H9 (cell line): ENCODE measurements around the gene PRX. TPM values are rescaled to one million over a fixed set of nuclear protein-coding genes. Genes with fewer than 3 reads are reported as not detected.

ENCODE experiments used
- DNase-seq: peaks from one replicate; pipeline ENCODE4 v3.0.0-alpha.2; 2017
- H2AFZ ChIP-seq: one replicate; pipeline ENCODE4 v1.6.1; 2013; ENCODE audit warnings: mild to moderate bottlenecking, low read length, control low read depth, moderate library complexity
- H2AK5ac ChIP-seq: 2 replicates; pipeline ENCODE4 v1.6.1; 2013; ENCODE audit warnings: low read length, control low read depth, mixed read lengths; ENCODE audit not compliant: insufficient read length
- H2BK120ac ChIP-seq: one replicate; pipeline ENCODE4 v1.6.1; 2013; ENCODE audit warnings: low read depth, mild to moderate bottlenecking, low read length, control low read depth, inconsistent platforms; ENCODE audit not compliant: poor library complexity, severe bottlenecking
- H2BK12ac ChIP-seq: 2 replicates; pipeline ENCODE4 v1.6.1; 2013; ENCODE audit warnings: low read length, control low read depth, mixed read lengths, low read depth; ENCODE audit not compliant: insufficient read length
- H2BK15ac ChIP-seq: 2 replicates; pipeline ENCODE4 v1.6.1; 2013; ENCODE audit warnings: low read depth, low read length, control low read depth
- H2BK20ac ChIP-seq: one replicate; pipeline ENCODE4 v1.6.1; 2013; ENCODE audit warnings: low read depth, mild to moderate bottlenecking, low read length, control low read depth, inconsistent platforms; ENCODE audit not compliant: poor library complexity, severe bottlenecking
- H2BK5ac ChIP-seq: 2 replicates; pipeline ENCODE4 v1.6.1; 2013; ENCODE audit warnings: low read length, control low read depth, mixed read lengths; ENCODE audit not compliant: insufficient read length
- H3K14ac ChIP-seq: 2 replicates; pipeline ENCODE4 v1.6.1; 2013; ENCODE audit warnings: low read length, control low read depth; ENCODE audit not compliant: insufficient read depth
- H3K18ac ChIP-seq: 2 replicates; pipeline ENCODE4 v1.6.1; 2013; ENCODE audit warnings: low read depth, mild to moderate bottlenecking, mixed read lengths, low read length, control low read depth; ENCODE audit not compliant: insufficient read length
- H3K23ac ChIP-seq: 2 replicates; pipeline ENCODE4 v1.6.1; 2013; ENCODE audit warnings: low read length, control low read depth, mixed read lengths, low read depth; ENCODE audit not compliant: insufficient read length
- H3K23me2 ChIP-seq: 2 replicates; pipeline ENCODE4 v1.6.1; 2013; ENCODE audit warnings: low read depth, mild to moderate bottlenecking, mixed read lengths, low read length, control low read depth; ENCODE audit not compliant: insufficient read length, poor library complexity, severe bottlenecking
- H3K27ac ChIP-seq: 2 replicates; pipeline ENCODE4 v1.5.1; 2013; ENCODE audit warnings: low read length, control low read depth, mixed read lengths, low read depth; ENCODE audit not compliant: insufficient read length
- H3K27me3 ChIP-seq: 2 replicates; pipeline ENCODE4 v1.6.1; 2013; ENCODE audit warnings: low read length, control low read depth, inconsistent platforms; ENCODE audit not compliant: insufficient read depth
- H3K4ac ChIP-seq: 2 replicates; pipeline ENCODE4 v1.6.1; 2013; ENCODE audit warnings: low read depth, mild to moderate bottlenecking, control low read depth, inconsistent platforms, low read length, moderate library complexity
- H3K4me1 ChIP-seq: 2 replicates; pipeline ENCODE4 v1.6.1; 2013; ENCODE audit warnings: low read length, control low read depth, inconsistent platforms; ENCODE audit not compliant: insufficient read depth
- H3K4me2 ChIP-seq: 2 replicates; pipeline ENCODE4 v1.6.1; 2013; ENCODE audit warnings: low read length, control low read depth, mixed read lengths; ENCODE audit not compliant: insufficient read length, insufficient read depth
- H3K56ac ChIP-seq: 2 replicates; pipeline ENCODE4 v1.6.1; 2013; ENCODE audit warnings: low read depth, mild to moderate bottlenecking, mixed read lengths, low read length, control low read depth; ENCODE audit not compliant: insufficient read length
- H3K79me1 ChIP-seq: 2 replicates; pipeline ENCODE4 v1.6.1; 2013; ENCODE audit warnings: low read depth, mild to moderate bottlenecking, moderate library complexity, low read length, control low read depth, inconsistent platforms; ENCODE audit not compliant: insufficient read depth, poor library complexity, severe bottlenecking
- H3K79me2 ChIP-seq: 2 replicates; pipeline ENCODE4 v1.6.1; 2013; ENCODE audit warnings: low read length, control low read depth, inconsistent platforms; ENCODE audit not compliant: insufficient read depth
- H3K9ac ChIP-seq: 2 replicates; pipeline ENCODE4 v1.6.1; 2013; ENCODE audit warnings: low read length, control low read depth, mixed read lengths; ENCODE audit not compliant: insufficient read length; ENCODE audit errors: extremely low read depth
- H3K9me3 ChIP-seq: one replicate; pipeline ENCODE4 v1.6.1; 2013; ENCODE audit warnings: low read depth, low read length, inconsistent platforms; ENCODE audit not compliant: control insufficient read depth
- H3T11ph ChIP-seq: one replicate; pipeline ENCODE4 v1.6.1; 2013; ENCODE audit warnings: mild to moderate bottlenecking, low read length, control low read depth, inconsistent platforms
- H4K20me1 ChIP-seq: one replicate; pipeline ENCODE4 v1.6.1; 2013; ENCODE audit not compliant: control insufficient read depth, insufficient read length, insufficient read depth
- H4K5ac ChIP-seq: 2 replicates; pipeline ENCODE4 v1.6.1; 2013; ENCODE audit warnings: low read depth, mild to moderate bottlenecking, mixed read lengths, low read length, control low read depth; ENCODE audit not compliant: insufficient read length
- H4K8ac ChIP-seq: replicated peaks from 2 replicates; pipeline ENCODE4 v1.6.1; 2013; ENCODE audit warnings: low read length, control low read depth, mixed read lengths, low read depth; ENCODE audit not compliant: insufficient read length
- H4K91ac ChIP-seq: 2 replicates; pipeline ENCODE4 v1.6.1; 2013; ENCODE audit warnings: low read depth, mild to moderate bottlenecking, moderate library complexity, mixed read lengths, low read length, control low read depth; ENCODE audit not compliant: insufficient read length
- H3K27ac Mint-ChIP-seq, 3 experiments: 2 replicates in 2 of 3; 3 replicates in 1 of 3; pipeline ENCODE4 v1.8.0; 2020 to 2021; ENCODE audit warnings: mixed read lengths in 3 of 3, mild to moderate bottlenecking in 1 of 3, moderate library complexity in 1 of 3
- H3K27me3 Mint-ChIP-seq: 2 replicates; pipeline ENCODE4 v1.8.0; 2021; ENCODE audit warnings: low read depth, mild to moderate bottlenecking, moderate library complexity, mixed read lengths
- H3K36me3 Mint-ChIP-seq, 3 experiments: 2 replicates in 2 of 3; 3 replicates in 1 of 3; pipeline ENCODE4 v1.8.0; 2020 to 2021; ENCODE audit warnings: low read depth in 3 of 3, mixed read lengths in 3 of 3; ENCODE audit not compliant: insufficient read depth in 1 of 3
- H3K4me1 Mint-ChIP-seq, 2 experiments: 2 replicates each; pipeline ENCODE4 v1.8.0; 2020; ENCODE audit warnings: mixed read lengths in 2 of 2
- H3K4me3 Mint-ChIP-seq, 2 experiments: 2 replicates in 1 of 2; 3 replicates in 1 of 2; pipeline ENCODE4 v1.8.0; 2020 to 2021; ENCODE audit warnings: mild to moderate bottlenecking in 2 of 2, mixed read lengths in 2 of 2, moderate library complexity in 1 of 2
- H3K9me3 Mint-ChIP-seq, 2 experiments: 2 replicates in 1 of 2; 3 replicates in 1 of 2; pipeline ENCODE4 v1.8.0; 2020; ENCODE audit warnings: mild to moderate bottlenecking in 2 of 2, mixed read lengths in 2 of 2, moderate library complexity in 1 of 2
- CTCF ChIP-seq: fragments of 200-600 bp; sonication (generic); conservative IDR thresholded peaks from 3 replicates; pipeline ENCODE4 v1.8.0; 2021; ENCODE audit warnings: antibody characterized with exemption, mild to moderate bottlenecking
- WGBS: extraction: QIAGEN DNeasy Blood & Tissue Kit; methylation state at CpG from one replicate; pipeline ENCODE4 v1.1.7; 2013; ENCODE audit warnings: missing lambda C conversion rate, low lambda C conversion rate, mixed read lengths; ENCODE audit not compliant: insufficient read length; ENCODE audit errors: extremely low coverage; 5-methylcytosine and 5-hydroxymethylcytosine counted together
- total RNA-seq: library from RNA; stranded (reverse); gene quantifications from 2 replicates; pipeline ENCODE4 v1.2.1, GENCODE V29; 2021

PRX gene
- total RNA-seq, 1 experiment from 2014 or later: 4.0 TPM

- peak; percentile 56 for DNase-seq
- Mint-ChIP-seq H3K27me3 (peaks cover 5% of the 10 kb centered on the region; the same call in 1 of the 2 replicates), H3K9me3 (no peaks in the 10 kb centered on the region), H3K36me3 (peaks cover 0 to 16% (median 5%) of the 10 kb centered on the region in 3 experiments; a peak in 3 of 7 replicates), H3K27ac (peak overlapping the region; percentile 45 to 76 (median 61); a peak in 3 of 7 replicates), H3K4me3 (no peak overlapping the region), H3K4me1 (peaks cover 4 to 9% of the 10 kb centered on the region in 2 experiments)
- H4K5ac ChIP-seq: no peak overlapping the region
- H2AK5ac ChIP-seq: no peak overlapping the region
- H3K4me2 ChIP-seq: no peak overlapping the region
- no peak overlapping the region for H2BK15ac ChIP-seq
- no peak overlapping the region for H2BK120ac ChIP-seq
- no peak overlapping the region for H2BK12ac ChIP-seq
- no peak overlapping the region for H3K9ac ChIP-seq
- no peak overlapping the region for H4K91ac ChIP-seq
- H3K23me2 ChIP-seq: no peaks in the 10 kb centered on the region
- H3K4ac ChIP-seq: no peak overlapping the region
- H3K27ac ChIP-seq: no peak overlapping the region
- no peaks in the 10 kb centered on the region for H3K79me2 ChIP-seq
- no peaks in the 10 kb centered on the region for H3K27me3 ChIP-seq
- no peak overlapping the region for H3K56ac ChIP-seq
- no peak overlapping the region for H3K23ac ChIP-seq
- H4K20me1 ChIP-seq: peaks cover 2% of the 10 kb centered on the region
- peak; percentile 54; the same call in 2 of the 3 replicates for TF ChIP-seq CTCF
- no peak overlapping the region for H2BK20ac ChIP-seq
- H2AFZ ChIP-seq: no peak overlapping the region
- no CpG with 5 or more reads among the region's 3 CpGs for WGBS
- no peaks in the 10 kb centered on the region for H3K9me3 ChIP-seq
- H3K4me1 ChIP-seq: no peaks in the 10 kb centered on the region
- H3T11ph ChIP-seq: no peak overlapping the region
- no peaks in the 10 kb centered on the region for H3K79me1 ChIP-seq
- H3K14ac ChIP-seq: no peak overlapping the region
- H2BK5ac ChIP-seq: no peak overlapping the region
- H3K18ac ChIP-seq: no peak overlapping the region
- H4K8ac ChIP-seq: no peak overlapping the region
Measured at GRCh38 chr19:40381321-40381720, 31.9 kb downstream of the PRX start.
